Measurements from ENCODE around the gene SYNDIG1. TPM values are rescaled to one million over a fixed set of nuclear protein-coding genes. Genes with fewer than 3 reads are reported as not detected.

SYNDIG1 gene
- total RNA-seq, 1 experiment from 2014 or later: 5.4 TPM

- Histone ChIP-seq H4K8ac (replicated peaks; ENCODE audit: insufficient read length, low read depth, low read length) (no peak overlapping the region), H3K4me1 (ENCODE audit: insufficient read depth, low read length) (no peaks in the 10 kb centered on the region)
- no peaks in the 10 kb centered on the region for H3K9me3 Mint-ChIP-seq
These were observed 147.0 kb downstream of the SYNDIG1 start for GRCh38 chr20:24616258-24617079.

More at GRCh38 chr20:24616258-24617079, 147.0 kb downstream of the SYNDIG1 start:
- H4K91ac ChIP-seq (ENCODE audit: insufficient read length, low read depth, low read length): no peak overlapping the region
- no peaks in the 10 kb centered on the region; the same call in none of the 2 replicates for H3K27me3 Mint-ChIP-seq (ENCODE audit: low read depth)
- no peaks in the 10 kb centered on the region for H3K27me3 ChIP-seq (ENCODE audit: insufficient read depth, low read length)
- no peaks in the 10 kb centered on the region for H3K9me3 ChIP-seq (ENCODE audit: control insufficient read depth, low read depth, low read length)
- no peak overlapping the region for H2BK15ac ChIP-seq (ENCODE audit: low read depth, low read length)
- no peak overlapping the region for H2BK20ac ChIP-seq (ENCODE audit: low read depth, low read length, poor library complexity, severe bottlenecking)
- H3K23me2 ChIP-seq (ENCODE audit: insufficient read length, low read depth, low read length, poor library complexity, severe bottlenecking): no peaks in the 10 kb centered on the region
- no peak overlapping the region for H3K4ac ChIP-seq (ENCODE audit: low read depth, low read length)
- no peak for DNase-seq
- no peak overlapping the region for H3K4me3 Mint-ChIP-seq
- peaks cover 0 to 2% (median 0%) of the 10 kb centered on the region in 3 experiments; a peak in 2 of 7 replicates for H3K36me3 Mint-ChIP-seq (ENCODE audit: insufficient read depth in 1 of 3, low read depth in 3 of 3)
- no peak overlapping the region for H4K5ac ChIP-seq (ENCODE audit: insufficient read length, low read depth, low read length)
- no peaks in the 10 kb centered on the region for H3K79me1 ChIP-seq (ENCODE audit: insufficient read depth, low read depth, low read length, poor library complexity, severe bottlenecking)
- H2BK120ac ChIP-seq (ENCODE audit: low read depth, low read length, poor library complexity, severe bottlenecking): no peak overlapping the region
- H3K4me2 ChIP-seq (ENCODE audit: insufficient read depth, insufficient read length, low read length): no peak overlapping the region
- H2BK12ac ChIP-seq (ENCODE audit: insufficient read length, low read depth, low read length): no peak overlapping the region
- H3T11ph ChIP-seq (ENCODE audit: low read length): no peak overlapping the region
- no peaks in the 10 kb centered on the region for H4K20me1 ChIP-seq (ENCODE audit: control insufficient read depth, insufficient read depth, insufficient read length)
- no peak overlapping the region for H2AK5ac ChIP-seq (ENCODE audit: insufficient read length, low read length)
- no peak overlapping the region for H3K18ac ChIP-seq (ENCODE audit: insufficient read length, low read depth, low read length)
- H3K9ac ChIP-seq (ENCODE audit: extremely low read depth, insufficient read length, low read length): no peak overlapping the region
- H2AFZ ChIP-seq (ENCODE audit: low read length): no peak overlapping the region
- no peak overlapping the region for H3K23ac ChIP-seq (ENCODE audit: insufficient read length, low read depth, low read length)
- H3K14ac ChIP-seq (ENCODE audit: insufficient read depth, low read length): no peak overlapping the region; the same call in 1 of the 2 replicates
- no peak overlapping the region for H3K56ac ChIP-seq (ENCODE audit: insufficient read length, low read depth, low read length)
- H3K4me1 Mint-ChIP-seq: peaks cover 0 to 6% of the 10 kb centered on the region in 2 experiments; a peak in 2 of 4 replicates
- no peak overlapping the region for H3K27ac ChIP-seq (ENCODE audit: insufficient read length, low read depth, low read length)
- TF ChIP-seq CTCF (conservative IDR thresholded peaks at IDR 0.05): no peak
- no CpG with 5 or more reads among the region's 19 CpGs for WGBS (ENCODE audit: extremely low coverage, insufficient read length, low lambda C conversion rate)
- H3K27ac Mint-ChIP-seq: no peak overlapping the region; a peak in 1 of 7 replicates
- no peak overlapping the region for H2BK5ac ChIP-seq (ENCODE audit: insufficient read length, low read length)
- no peaks in the 10 kb centered on the region for H3K79me2 ChIP-seq (ENCODE audit: insufficient read depth, low read length)
